ENCODE measurements around the gene KIAA0319L.
"Not testable (repeated sequence)": the region's sequence is repeated elsewhere in the genome, so short reads cannot be mapped to it uniquely, and the experiment has no call there.

Gene KIAA0319L

GRCh38 chr1:35580949-35581388 is 23.8 kb upstream of the KIAA0319L start:
- DNase-seq (ENCODE audit: low spot score), result no peak

DNA sequence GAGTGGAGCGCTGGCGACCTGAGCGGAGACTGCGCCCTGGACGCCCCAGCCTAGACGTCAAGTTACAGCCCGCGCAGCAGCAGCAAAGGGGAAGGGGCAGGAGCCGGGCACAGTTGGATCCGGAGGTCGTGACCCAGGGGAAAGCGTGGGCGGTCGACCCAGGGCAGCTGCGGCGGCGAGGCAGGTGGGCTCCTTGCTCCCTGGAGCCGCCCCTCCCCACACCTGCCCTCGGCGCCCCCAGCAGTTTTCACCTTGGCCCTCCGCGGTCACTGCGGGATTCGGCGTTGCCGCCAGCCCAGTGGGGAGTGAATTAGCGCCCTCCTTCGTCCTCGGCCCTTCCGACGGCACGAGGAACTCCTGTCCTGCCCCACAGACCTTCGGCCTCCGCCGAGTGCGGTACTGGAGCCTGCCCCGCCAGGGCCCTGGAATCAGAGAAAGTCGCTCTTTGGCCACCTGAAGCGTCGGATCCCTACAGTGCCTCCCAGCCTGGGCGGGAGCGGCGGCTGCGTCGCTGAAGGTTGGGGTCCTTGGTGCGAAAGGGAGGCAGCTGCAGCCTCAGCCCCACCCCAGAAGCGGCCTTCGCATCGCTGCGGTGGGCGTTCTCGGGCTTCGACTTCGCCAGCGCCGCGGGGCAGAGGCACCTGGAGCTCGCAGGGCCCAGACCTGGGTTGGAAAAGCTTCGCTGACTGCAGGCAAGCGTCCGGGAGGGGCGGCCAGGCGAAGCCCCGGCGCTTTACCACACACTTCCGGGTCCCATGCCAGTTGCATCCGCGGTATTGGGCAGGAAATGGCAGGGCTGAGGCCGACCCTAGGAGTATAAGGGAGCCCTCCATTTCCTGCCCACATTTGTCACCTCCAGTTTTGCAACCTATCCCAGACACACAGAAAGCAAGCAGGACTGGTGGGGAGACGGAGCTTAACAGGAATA is 20.1 kb upstream of the KIAA0319L start:
- DNase-seq (ENCODE audit: low spot score), result no peak

- DNase-seq (ENCODE audit: low spot score), result not testable (repeated sequence)
These were observed 19.5 kb upstream of the KIAA0319L start for GRCh38 chr1:35576766-35577070.

DNA sequence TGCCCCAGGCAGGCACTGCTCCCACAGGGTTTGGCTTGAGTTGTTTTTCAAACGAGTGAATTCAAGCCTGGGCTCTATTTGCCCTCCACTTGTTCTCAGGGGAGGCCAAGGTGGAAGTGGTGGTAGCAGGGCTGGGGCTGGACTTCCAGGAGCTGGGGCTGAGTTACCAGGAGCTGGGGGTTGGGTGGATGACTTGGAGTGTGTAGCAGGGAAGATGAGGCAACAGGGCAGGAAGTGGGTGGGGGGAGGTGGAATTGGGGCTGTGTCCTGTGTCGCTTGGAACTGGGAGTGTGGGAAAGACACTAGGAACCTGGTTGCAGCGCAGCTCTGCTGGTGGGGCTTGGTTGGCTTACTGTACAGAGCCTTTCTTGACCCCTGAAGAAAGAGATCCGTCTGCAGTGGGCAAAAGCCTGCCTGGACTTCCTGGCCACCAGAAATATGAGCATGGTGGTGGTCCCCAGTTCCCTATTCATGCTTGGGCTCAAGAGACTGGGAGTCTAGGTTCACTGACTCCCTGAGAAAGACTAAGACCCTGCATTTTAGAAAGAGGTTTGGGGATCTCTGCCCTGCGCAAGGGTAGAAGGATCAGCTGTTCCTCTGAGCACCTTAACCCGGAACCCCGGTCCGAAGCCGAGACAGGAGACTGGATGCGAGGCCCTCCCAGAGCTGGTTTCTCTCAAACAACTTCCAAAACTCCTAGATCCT is 19.0 kb upstream of the KIAA0319L start:
- no peak for DNase-seq (ENCODE audit: low spot score)

DNA sequence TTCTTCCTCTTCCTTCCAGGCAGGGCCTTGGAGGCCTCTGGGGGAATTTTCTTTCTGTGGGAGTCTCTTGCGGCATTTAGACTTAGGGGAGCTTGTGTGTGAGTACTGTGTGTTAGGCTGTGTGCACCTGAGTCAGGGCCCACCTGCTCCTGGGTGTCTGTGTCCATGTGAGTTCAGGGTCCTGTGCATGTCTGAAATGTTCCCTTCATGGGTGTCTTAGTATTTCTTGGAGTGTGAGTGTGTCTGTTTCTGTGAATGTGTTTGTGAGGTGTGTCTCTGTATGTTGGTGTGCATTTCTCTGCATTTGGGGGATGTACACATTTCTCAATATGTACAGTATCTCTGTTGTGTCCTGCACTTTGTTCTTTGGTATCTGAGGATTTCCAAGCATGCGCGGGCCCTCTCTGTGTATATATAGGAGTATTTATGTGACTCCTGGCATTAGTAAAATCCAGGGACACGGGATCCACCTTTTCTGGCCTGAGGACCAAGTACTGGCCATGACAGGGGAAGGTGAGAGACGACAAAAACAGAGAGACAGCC is 18.3 kb upstream of the KIAA0319L start:
- no peak for DNase-seq (ENCODE audit: low spot score)

DNA sequence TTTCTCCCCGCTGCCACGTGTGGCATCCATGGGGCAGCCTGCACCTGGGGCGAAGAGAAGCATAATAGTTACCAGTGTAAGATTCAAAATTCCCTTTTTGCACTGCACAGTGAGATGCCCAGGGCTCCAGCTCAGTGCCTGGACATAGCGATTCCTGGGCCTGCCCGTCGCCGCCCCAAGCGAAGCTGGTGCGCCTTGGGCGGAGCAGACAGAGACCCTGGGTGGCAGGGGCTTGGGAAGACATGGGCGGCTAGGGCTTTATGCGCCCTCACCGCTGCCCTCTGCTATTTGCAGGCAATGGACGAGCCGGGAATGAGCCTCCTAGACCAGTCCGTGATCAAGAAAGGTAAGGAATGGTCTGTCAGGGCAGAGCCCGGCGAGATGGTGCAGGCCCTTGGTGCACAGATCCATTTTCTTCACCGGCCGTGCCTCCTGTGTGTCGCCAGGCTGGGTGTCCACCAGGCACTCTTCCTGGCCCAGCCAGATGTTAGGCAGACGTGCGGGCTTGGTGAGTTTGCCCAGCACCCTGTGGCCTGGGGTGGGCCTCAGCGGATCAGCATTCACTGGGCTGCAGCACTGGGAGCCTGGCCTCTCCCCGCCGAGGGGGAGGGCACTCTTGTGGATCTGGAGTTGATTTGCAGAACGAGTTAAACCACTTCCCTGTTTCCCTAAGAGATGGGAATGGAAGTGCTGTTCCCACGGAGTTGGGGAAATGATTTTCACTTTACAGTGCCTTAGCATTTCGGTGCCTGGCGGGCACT is 17.6 kb upstream of the KIAA0319L start:
- no peak for DNase-seq (ENCODE audit: low spot score)

DNA sequence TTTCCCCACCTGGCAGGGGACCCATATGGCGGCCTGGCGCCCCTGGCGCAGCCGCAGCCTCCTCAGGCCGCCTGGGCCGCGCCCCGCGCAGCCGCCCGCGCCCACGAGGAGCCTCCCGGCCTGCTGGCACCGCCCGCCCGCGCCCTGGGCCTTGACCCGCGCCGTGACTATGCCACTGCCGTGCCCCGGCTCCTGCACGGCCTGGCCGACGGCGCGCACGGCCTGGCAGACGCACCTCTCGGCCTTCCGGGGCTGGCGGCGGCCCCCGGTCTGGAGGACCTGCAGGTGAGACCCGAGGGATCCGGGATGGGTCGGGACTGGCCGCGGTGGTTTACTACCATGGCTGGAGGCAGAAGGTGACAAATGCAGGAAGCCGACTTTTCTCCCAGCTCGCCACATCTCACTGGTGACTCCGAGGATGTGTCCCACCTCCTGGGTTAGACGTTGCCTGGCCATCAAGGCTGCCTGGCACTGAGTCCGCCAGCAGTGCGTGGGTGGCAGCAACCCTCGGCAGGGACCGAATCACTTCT is 17.0 kb upstream of the KIAA0319L start:
- DNase-seq (ENCODE audit: low spot score), result no peak

DNA sequence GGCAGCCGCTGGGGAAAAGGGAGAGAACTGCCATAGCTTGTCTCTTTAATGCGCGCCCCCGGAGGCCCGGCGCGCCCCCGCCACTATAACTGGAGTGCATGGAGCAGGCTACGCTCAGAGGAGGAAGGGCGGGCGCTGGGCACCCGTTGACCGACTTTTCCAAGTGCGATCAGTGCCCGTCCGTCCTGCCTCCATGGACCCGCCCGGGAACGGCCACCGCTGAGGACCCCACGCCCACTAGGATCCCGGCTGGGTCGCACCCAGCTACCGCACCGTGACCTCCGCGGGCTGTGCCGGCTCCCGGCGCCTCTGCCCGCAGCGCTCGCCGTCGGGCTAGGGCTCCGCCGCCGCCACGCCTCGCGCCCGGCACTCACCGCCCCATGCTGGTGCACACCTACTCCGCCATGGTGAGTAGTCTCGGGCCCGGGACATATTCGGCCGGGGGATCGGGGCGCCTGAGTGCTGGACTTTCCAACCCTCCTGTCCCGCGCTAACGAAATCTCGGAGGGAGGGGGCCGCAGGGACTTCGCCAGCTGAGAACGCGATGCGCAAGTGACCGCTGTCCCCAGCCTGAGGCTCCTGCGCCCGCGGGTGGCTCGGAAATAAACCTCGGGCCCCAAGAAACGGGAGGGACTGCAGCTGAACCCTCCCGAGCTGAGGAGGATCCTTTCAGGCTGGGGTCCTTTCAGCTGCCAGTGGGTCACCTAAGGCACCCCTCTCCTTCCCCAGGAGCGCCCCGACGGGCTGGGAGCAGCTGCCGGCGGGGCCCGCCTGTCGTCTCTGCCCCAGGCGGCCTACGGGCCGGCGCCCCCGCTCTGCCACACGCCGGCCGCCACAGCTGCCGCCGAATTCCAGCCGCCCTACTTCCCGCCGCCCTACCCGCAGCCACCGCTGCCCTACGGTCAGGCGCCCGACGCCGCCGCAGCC is 16.3 kb upstream of the KIAA0319L start, which contains the start of gene TFAP2E:
TSS of gene TFAP2E (plus strand) at position 117 of the 927 bp plus-strand sequence. CDS start at position 381, 264 bp downstream.
- DNase-seq (ENCODE audit: low spot score), result peak; percentile 41

DNA sequence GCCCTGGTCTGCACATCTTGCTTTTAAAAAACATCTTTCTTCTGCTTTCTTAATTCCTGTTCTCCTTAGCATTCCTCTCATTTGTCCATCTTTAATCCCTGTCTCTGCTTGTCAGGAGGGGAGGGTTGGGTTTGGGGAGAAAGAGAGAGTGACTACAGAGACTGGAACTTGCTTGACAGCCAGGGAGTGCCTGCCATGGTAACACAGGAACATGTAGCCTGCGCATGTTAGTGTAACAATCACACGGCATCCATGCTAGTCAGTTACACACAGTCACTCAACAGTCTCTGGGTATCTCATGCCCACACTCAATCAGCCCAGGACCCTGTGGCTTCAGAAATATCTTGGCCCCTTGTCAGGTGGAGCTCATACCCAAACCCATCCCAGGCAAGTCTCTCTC is 15.1 kb upstream of the KIAA0319L start:
- no peak for DNase-seq (ENCODE audit: low spot score)

GRCh38 chr1:35571263-35571662 is 14.1 kb upstream of the KIAA0319L start:
- no peak for DNase-seq (ENCODE audit: low spot score)

DNA sequence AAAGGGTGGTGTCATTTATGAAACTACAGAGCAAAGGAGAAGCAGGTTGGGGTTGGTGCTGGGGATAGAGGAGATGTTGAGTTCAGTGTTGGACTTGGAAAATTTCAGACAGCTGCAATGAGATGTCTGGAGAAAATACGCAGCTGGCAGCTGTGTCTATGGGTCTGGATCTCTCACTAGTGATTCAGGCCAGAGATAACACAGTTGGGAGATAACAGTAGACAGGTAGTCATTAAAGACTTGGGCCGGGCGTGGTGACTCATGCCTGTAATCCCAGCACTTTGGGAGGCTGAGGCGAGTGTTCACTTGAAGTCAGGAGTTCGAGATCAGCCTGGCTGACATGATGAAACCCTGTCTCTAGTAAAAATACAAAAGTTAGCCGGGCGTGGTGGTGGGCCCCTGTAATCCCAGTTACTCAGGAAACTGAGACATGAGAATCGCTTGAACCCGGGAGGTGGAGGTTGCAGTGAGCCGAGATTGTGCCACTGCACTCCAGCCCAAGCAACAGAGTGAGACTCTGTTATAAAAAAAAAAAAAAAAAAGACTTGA is 13.5 kb upstream of the KIAA0319L start:
- no peak for DNase-seq (ENCODE audit: low spot score)

DNA sequence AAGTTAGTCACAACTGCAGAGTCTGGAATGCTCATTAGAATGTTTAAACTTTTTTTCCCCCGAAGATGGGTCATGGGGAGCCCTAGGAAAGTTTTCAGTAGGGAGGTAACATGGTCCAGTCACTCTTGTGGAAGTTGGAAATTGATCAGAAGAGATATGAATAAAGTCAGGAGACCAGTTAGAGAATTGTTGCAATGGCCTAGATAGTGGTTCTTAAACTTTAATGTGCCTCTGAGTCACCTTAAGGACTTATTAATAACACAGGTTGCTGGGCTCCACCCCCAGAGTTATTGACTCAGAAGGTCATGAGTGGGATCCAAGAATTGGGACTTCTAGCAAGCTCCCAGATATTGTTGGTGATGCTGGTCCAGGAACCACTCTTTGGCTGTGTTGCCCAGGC is 12.7 kb upstream of the KIAA0319L start:
- DNase-seq (ENCODE audit: low spot score), result no peak

DNA sequence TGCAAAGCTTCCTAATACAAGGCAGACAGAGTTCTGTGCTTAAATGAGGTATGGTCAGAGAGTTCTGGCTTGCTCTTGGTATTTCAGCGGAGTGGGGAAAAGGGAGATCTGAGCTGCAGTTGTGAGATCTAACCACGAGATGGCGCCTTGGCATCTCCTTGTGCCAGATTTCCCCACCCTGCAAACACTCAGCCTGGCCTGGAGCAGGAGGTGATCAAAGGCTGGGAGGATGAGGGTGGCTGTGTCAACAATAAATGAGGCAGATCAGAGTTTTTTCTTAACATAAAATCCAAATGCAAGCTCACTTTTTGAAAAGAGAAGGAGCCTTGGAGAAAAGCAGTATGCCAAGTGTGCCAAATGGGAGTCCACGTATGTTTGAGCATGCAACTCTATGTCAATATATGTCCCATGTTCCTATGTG is 11.8 kb upstream of the KIAA0319L start:
- peak; percentile 84 for DNase-seq (ENCODE audit: low spot score)

DNA sequence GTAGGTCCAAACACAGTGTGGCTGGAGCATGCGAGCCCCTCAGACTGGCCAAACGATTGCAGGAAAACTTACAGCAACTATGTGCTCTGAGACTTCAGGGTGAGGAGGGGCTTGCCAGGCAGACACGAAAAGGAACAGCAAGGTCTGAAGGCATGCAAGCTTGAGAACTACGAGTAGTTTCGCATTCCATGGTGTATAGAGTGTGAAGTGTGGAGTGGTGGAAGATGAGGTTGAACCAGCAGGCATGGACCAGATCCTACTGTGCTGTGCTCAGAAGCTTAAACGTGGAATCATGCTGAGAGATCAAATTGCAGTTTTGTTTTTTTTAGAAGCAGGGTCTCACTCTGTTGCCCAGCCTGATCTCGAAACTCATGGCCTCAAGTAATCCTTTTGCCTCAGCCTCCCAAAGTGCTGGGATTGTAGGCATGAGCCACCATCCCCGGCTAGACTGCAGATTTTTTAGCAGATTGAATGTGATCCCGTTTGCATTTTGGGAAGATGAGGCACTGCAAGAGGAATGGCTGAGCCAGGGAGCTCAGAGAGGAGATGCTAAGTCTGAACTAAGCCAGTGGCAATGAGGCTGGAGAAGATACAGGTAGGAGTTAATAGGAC is 10.8 kb upstream of the KIAA0319L start:
- DNase-seq (ENCODE audit: low spot score), result no peak

GRCh38 chr1:35565742-35566133 is 8.5 kb upstream of the KIAA0319L start:
- DNase-seq (ENCODE audit: low spot score), result no peak

DNA sequence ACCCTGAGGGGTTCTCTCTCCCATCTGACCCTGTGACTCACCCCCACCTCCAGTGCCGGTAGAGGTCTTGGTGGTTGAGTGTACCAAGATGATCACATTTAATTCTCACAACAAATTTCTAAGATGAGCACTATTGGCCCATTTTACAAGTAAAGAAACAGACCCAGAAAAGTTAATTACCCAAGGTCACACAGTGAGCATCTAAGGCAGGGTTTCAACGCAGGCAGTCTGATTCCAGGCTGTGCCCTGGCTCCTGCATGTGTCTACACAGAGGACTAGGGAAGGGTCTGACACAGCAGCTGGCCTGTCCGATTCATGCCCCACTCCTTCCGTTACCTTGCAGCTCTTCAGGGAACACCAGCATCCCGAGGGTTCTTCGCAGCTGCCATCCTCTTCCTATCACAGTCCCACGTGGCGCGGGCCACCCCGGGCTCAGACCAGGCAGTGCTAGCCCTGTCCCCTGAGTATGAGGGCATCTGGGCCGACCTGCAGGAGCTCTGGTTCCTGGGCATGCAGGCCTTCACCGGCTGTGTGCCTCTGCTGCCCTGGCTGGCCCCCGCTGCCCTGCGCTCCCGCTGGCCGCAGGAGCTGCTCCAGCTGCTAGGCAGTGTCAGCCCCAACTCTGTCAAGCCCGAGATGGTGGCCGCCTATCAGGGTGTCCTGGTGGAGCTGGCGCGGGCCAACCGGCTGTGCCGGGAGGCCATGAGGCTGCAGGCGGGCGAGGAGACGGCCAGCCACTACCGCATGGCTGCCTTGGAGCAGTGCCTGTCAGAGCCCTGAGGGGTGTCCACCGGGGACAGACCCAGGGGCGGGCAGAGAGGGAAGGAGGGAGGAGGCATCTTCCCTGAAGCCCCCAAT is 7.9 kb upstream of the KIAA0319L start:
- no peak for DNase-seq (ENCODE audit: low spot score)

DNA sequence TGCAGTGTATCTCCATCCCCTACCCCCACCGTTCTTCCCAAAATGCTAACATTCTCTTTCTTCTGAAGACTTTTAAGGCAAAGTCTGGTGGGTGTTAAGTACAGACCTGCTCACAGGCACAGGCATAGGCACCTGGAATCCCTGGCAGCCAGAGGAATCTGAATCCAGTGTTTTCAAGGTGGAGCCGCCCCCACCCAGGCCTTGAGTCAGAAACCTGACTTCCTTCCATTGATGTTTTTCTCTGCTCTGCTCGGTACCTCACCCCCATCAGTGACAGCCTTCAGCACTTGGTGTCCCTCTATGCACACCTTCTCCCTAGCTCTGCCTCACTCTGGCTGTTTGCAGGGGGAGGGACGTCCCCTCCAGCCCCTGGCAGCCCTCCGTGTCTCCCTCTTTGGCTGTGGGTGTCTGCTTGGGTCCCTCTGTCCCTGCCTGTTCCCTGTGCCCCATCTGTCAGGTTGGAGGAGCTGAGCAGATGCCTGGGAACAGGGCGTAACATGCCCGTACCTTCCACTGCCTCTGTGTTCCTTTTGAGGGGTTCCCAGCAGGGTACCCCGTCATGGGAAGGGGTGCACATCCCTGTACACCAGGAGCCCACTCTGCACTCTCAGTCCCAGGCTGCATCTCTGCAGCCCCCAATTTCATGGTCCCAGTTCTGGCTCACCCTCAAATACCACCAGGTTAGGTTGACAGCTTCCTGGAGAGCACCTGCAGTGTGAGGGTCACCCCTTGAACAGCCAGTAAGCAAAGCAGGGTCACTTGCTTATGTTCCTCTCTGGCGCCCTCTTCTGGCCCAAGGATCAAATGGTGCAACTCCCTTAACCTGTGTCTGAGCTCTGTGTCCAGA is 7.1 kb upstream of the KIAA0319L start:
- DNase-seq (ENCODE audit: low spot score), result peak; percentile 80

- DNase-seq (ENCODE audit: low spot score), result no peak
These were observed 6.0 kb upstream of the KIAA0319L start for GRCh38 chr1:35563166-35563565.
